Neural progenitor cell (in vitro differentiated cells): ENCODE data around the gene RNPEPL1.

Experiments
- EZH2 ChIP-seq: fragments of 200-600 bp; sonication (generic); IDR thresholded peaks from 2 replicates; pipeline ENCODE4 v1.6.1; 2017; ENCODE audit warnings: antibody characterized with exemption, mild to moderate bottlenecking, moderate library complexity
- EZH2phosphoT487 ChIP-seq: fragments of 200-600 bp; sonication (generic); IDR thresholded peaks from 2 replicates; pipeline ENCODE4 v1.6.1; 2017; ENCODE audit warnings: antibody characterized with exemption
- TF ChIP-seq, protein P1 (sequence below): fragments of 200-600 bp; sonication (generic); IDR thresholded peaks from 2 replicates; pipeline ENCODE4 v1.5.1; 2017; ENCODE audit warnings: antibody characterized with exemption, mild to moderate bottlenecking

DNA sequence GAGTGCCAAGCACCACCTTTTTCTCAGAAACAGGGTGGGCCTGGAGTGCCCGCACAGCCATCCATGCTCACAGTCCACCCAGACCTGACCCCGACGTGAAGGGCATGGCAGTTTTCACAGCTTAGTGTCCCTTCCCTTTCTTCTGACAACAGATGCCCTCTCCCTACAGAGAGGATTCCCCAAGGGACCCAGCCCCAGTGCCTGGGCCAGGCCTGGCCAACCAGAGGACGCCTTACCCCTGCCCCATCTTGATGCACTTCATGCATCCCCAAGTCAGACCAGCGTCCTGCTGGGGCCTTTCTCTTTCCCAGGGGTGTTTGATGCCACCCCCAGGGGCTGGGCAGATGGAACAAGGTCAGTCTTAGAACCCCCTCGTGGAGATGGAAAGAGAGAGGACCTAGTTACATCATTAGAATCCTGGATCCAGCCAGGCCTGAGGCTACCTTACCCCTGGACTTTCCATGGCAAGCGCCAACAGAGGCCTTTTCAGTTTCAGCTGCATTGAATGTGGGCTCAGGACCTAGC lies 14.3 kb upstream of the RNPEPL1 start:
- TF ChIP-seq, protein P1, sequence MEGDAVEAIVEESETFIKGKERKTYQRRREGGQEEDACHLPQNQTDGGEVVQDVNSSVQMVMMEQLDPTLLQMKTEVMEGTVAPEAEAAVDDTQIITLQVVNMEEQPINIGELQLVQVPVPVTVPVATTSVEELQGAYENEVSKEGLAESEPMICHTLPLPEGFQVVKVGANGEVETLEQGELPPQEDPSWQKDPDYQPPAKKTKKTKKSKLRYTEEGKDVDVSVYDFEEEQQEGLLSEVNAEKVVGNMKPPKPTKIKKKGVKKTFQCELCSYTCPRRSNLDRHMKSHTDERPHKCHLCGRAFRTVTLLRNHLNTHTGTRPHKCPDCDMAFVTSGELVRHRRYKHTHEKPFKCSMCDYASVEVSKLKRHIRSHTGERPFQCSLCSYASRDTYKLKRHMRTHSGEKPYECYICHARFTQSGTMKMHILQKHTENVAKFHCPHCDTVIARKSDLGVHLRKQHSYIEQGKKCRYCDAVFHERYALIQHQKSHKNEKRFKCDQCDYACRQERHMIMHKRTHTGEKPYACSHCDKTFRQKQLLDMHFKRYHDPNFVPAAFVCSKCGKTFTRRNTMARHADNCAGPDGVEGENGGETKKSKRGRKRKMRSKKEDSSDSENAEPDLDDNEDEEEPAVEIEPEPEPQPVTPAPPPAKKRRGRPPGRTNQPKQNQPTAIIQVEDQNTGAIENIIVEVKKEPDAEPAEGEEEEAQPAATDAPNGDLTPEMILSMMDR, result no peak
- no peak for TF ChIP-seq EZH2phosphoT487
- TF ChIP-seq EZH2, result no peak
